ENCODE results near the gene PDGFA.

Gene PDGFA

DNA sequence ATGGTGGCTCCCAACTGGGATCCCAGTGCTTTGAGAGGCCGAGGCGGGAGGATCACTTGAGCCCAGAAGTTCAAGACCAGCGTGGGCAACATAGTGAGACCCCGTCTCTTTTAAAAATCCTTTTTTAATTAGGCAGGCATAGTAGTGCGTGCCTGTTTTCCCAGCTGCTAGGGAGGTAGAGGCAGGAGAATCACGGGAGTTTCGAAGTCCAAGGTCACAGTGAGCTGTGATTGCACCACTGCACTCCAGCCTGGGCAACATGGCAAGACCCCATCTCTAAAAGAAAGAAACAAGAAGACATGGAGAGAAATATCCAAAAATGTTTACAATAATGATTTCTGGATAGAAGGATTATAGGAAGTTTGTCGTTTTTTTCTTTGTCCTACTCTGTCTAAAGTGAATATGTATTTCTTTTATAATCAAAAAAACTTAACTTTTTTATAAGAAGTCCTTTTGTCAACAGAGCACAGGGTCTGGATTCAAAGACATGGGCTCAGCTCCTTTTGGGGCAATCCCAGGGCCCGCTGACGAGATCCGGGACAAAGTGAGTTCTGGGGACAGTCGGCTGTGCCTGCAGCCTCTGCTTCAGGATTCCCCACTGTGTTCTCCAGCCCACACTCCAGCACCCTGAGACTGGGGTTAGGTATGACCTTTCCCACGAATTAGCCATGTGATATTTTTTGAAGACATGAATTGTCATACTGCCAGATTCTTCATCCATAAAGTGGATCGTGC is 45.6 kb downstream of the PDGFA start:
- no peak for DNase-seq (ENCODE audit: low read depth in 2 of 2)

DNA sequence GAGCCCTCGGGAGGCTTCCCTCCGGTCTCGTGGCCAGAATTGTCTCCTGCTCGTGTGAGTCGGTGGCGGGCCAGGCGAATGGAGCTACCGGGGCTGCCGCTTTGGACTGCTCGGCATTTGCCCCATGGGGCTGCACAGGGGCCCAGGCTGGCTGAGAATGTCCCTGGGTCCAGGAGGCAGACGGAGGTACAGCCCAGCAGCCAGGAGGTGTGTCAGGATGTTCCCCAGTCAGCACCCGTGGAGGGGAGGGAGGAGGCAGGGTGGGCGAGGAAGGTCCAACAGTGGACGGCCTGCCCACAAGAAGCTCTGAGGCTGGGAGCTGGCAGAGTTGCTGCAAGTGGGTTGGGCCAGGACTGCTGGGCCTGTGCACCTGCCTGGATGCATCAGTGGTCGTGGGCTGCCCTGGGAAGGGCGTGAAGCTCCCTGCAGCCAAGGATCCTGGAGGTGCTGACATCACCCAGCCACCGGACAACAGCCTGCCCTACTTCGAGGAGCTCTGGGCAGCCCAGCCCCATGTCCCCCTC is 46.4 kb downstream of the PDGFA start:
- DNase-seq (ENCODE audit: low read depth in 2 of 2), result no peak

DNA sequence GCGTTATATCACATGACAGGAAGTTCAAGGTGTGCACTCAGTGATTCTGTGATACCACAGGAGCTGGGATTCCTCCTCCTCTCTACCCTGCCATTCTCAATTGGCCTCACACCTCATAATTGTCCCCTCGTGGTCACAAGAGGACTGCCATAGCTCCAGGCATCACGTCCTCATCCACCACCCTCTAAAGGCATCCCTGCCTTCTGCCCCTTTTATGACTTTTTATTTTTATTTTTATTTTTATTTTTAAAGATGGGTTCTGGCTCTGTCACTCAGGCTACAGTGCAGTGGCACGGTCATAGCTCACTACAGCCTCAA is 47.0 kb downstream of the PDGFA start:
- DNase-seq (ENCODE audit: low read depth in 2 of 2), result no peak

DNA sequence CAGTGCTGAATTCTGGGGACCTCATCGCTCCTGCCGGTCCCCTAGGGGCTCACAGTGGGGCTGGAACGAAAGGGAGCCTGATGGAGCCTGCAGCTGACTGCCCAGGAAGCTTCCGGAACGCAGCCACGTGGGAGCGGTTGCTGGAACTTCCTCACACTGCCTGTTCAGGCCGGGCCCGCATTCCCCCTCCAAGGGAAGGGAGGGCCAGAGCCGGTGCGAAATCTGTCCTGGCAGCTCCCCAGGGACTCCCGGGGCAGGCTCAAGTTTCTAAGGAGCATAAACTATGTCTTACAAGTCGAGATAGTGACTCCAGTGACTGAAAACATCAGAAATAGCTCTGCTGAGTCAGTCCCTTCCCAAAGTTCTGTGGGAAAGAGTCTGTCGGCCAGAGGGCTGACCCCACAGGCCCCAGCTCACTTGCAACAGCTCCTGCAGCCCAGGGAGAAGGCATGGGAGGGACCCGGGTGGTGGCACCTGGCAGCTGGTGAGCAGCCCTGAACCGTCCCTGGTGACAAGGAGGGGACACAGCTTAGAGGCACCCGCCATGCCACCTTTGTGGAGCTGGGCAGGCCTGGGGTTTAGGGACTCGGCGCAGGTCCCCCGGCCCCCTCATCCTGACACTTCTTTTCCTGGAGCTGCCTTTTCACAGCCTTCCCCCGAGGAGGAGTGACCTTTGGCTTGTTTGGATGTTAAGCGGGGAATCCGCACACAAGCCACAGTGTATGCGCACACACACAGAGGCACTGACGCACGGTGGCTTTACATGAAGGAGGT is 47.6 kb downstream of the PDGFA start:
- peak; percentile 45 to 50 for DNase-seq (ENCODE audit: low read depth in 2 of 2)

DNA sequence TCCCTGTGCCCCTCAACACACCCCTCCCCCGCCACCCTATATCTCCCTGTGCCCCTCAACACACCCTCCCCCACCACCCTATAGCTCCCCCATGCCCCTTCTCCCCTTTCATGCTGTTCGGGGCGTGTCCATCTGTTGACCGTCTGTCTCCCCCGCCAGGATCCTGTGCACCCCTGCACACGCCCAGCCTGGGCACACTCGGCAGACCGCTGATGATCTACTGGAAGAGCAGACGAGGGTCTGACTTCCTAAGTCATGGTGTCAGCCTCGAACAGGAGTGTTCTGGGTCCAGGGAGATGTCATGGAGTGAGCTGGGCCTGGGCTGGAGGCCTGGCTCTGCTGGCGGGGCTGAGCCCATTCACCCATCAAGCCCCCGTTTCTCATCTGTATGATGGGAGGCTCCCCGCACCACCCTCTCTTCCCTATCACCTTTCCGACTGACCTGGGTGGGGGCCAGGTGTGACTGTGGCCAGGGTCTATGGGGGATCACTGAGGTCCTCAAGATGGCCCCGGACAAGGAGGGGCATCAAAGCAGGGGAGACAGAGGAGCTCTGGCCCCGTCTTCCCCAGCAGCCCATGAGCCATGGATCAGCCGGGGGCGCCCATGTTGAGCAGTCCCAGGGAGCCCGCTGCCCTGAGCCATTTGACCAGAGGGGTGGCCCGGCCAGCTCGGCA is 48.3 kb downstream of the PDGFA start:
- no peak for DNase-seq (ENCODE audit: low read depth in 2 of 2)

DNA sequence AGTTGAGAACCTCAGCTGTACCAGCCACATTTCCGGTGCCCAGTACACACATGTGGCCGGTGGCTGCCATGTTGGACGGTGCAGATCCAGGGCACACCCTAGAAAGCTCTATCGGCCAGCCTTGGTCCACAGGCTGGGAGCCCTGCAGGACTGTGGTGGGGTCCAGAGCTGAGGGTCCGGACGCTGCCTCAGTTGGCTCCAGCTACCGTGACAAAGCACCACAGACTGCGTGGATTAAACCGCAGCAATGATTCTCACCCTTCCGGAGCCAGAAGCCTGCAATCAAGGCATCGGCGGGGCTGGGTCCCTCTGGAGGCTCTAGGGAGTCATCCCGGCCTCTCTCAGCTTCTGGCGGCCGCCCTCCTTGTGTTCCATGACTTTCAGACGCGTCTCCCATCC is 50.1 kb downstream of the PDGFA start:
- no peak for DNase-seq (ENCODE audit: low read depth in 2 of 2)

DNA sequence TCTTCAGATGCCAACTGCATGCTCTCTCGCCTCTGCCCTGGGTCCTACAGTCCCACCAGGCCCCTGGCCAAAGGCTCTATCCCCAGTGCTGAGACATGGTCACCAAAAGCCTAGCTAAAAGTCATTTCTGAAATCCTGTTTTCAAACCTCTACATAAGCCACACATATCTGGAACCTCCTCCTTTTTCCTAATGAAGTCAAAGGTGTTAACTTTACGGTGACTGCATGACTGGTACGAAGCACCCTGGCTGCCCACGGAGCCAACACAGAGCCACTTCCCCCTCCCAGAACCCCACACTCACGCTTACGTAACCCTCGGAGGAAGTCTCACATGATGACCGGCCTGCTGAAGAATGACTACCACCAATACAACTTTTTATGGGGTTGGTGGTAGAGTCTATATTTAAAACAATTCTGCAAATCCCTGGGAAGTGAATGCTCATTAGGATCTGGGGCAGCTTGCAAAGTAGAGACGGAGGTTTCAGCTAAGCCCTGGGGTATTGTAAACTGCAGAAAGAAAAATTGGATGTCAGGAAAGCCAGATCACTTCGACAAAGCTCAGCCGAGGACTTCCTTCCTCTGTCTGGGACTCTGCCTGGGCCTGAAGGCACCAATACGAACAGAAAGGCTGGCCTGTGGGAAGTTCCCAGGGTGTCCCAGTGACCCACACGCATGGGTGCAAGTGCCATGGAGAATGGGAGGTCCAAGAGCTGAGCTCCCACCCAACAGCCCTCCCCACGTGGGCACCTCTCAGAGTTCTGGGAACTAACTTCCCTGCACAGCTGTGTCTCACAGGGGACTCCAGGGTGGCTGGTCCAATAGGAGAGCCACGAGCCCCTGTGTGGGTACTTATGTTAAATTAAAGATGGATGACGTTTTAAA is 50.7 kb downstream of the PDGFA start:
- peak; percentile 14 to 17 for DNase-seq (ENCODE audit: low read depth in 2 of 2)

DNA sequence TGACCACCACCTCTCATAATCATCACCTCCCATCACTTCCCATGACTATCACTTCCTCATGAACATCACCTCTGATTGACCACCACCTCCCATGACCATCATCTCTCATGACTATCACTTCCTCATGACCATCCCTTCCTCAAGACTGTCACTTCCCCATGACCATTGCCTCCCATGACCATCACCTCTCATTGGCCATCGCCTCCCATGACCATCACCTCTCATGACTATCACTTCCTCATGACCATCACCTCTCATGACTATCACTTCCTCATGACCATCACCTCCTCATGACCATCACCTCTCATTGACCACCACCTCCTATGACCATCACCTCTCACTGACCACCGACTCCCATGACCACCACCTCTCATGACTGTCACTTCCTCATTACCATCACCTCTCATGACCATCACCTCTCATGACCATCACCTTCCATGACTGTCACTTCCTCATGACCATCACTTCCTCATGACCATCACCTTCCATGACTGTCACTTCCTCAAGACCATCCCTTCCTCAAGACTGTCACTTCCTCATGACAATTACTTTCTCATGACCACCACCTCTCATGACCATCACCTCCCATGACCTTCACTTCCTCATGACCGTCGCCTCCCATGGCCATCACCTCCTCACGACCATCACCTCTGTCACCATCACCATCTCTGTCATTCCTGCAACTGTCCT is 51.6 kb downstream of the PDGFA start:
- no peak for DNase-seq (ENCODE audit: low read depth in 2 of 2)

DNA sequence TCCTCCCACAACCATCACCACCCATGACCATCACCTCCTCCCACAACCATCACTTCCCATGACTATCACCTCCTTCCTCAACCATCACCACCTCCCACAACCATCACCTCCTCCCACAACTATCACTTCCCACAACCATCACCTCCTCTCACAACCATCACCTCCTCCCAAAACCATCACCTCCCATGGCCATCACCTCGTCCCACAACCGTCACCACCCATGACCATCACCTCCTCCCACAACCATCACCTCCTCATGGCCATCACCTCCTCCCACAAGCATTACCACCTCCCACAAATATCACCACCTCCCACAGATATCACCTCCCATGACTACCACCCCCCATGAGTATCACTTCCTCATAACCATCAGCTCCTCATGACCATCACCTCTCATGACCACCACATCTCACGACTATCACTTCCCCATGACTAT is 52.2 kb downstream of the PDGFA start:
- no peak for DNase-seq (ENCODE audit: low read depth in 2 of 2)

DNA sequence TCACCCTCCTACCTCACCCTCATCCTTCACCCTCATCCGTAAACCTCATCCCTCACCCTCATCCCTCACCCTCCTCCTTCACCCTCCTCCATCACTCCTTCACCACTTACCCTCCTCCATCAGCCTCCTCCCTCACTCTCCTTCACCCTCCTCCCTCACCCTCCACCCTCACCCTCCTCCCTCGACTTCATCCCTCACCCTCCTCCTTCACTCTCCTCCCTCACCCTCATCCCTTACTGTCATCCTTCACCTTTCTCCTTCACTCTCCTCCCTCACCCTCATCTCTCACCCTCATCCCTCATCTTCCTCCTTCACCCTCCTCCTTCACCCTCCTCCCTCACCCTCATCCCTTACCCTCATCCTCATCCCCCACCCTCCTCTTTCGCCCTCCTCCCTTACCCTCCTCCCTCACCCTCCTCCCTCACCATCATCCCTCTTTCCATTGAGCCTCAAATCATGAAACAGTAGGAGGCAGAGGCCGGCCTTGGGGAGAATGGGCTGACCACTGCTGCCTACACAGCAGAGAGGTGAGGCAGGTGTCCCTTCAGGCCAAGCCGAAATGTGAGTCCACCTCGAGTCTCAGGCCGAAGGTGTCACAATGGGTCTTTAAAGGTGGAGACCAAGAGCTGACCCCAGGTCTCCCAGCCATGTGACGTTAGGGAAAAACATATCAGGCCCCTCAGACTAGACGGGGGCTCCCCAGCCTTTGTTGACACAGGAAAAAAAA is 53.0 kb downstream of the PDGFA start:
- no peak for DNase-seq (ENCODE audit: low read depth in 2 of 2)

DNA sequence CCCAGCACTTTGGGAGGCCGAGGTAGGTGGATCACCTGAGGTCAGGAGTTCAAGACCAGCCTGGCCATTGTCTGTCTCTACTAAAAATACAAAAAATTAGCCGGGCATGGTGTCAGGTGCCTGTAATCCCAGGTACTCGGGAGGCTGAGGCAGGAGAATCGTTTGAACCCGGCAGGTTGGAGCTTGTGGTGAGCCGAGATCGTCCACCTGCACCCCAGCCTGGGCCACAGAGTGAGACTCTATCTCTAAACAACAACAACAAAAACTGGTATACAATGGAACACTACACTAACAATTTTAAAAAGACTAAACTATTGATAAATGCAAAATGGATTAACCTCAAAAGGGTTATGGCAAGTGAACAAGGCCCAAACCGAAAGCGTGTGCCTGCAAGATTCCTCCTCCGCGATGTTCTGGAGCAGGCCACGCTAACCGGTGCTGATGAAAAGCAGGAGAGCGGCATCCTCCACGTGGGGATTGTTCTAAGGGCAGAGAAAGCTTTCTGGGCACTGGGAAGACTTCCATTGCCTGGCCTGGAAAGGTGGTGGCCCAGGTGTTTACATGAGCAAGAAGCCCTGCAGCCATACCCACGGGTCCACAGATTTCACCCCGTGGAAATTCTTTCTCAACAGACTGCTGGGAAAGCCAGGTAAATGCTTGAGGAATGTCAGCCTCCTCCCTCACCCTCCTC is 53.8 kb downstream of the PDGFA start:
- no peak for DNase-seq (ENCODE audit: low read depth in 2 of 2)

DNA sequence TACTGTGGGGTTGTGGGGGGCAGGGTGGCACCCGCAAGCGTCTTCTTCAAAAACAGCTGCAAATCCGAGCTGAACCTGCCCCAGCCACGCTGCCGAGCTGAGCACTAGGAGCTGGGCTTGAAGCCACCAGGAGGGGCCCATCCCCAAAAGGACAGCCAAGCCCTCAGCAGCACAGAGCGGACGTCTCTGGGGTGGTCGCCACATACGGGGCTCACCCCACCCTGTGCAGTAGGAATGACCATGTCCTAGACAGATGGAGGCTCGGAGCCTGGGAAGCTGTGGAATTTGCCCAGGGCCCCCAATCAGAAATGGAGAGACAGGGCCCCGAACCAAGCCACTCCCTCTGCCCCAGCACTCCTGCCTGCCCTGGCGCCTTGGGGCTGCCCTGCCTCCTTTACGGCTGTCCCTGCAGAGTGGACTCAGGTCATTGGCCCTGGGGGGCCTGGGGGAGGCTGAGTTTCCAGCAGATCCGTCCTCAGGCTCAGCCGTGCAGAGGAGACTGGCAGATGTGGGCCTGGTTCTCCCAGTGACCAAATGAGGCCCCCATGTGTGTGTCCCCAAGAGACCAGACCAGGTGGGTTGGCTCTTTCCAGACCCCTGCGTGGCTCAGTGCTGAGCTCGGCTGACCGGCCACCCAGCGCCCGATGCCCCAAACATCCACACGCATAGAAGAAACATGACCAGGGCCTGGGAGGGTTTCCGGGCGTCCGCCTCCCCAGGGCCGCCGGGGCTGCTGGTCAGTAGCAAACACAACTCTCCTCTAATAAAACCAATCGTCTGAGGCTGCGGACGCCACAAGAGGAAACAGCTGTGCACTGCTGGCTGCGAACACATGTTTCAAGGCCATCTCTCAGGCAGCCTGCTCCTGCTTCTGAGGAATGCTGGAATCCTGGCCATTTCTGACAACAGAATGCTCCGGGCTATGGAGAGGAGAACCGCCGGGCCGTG is 54.9 kb downstream of the PDGFA start:
- peak; percentile 7 to 14 for DNase-seq (ENCODE audit: low read depth in 2 of 2)

DNA sequence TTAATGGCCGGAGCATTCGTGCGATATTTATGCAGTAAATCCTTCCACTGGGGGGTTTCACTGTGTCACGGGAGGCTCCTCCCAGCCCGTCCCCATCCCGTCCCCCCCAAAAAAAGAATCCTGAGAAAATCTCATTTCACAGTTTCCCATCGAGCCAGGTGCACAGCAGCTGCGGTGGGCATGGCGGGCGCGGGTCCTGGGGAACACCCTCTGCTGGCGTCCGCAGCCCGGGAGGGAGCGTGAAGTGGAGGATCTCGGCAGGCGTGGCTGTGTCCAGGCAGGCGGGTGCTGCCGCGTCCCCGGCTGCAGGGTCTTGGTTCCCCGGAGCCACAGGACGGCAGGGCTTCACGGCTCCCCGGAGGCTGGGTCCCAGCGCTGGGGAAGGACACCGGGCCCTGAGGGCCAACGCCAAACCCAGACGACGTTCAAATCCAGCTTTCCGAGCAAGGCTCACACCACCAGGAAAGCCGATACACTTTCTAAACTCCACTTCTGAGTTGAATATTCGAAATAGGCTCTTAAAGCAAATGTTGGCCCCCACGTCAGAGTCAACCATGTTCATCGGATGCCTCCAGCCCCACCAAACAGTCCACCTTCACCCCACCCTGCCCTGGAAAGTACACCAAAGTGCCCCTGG is 55.7 kb downstream of the PDGFA start:
- DNase-seq (ENCODE audit: low read depth in 2 of 2), result no peak

DNA sequence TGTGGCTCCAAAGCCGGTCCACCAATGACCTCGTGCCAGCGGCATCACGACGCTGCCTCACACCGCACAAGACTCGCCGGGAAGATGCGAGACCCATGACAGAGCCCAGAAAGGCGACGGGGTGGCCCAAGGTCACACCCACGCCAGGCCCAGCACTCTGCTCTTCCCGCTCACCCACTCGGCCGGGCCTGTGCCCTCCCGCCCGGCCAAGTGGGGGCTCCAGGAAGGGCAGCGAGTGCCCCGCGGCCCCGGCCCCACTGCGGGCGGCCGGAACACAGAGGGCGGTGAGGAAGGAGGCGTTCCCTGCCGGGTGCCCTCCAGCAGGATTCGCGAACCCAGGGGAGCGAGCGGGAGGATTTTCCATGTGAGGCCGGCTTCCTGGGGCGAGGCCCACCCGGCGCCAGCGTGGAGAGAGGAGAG is 56.3 kb downstream of the PDGFA start:
- DNase-seq (ENCODE audit: low read depth in 2 of 2), result no peak

DNA sequence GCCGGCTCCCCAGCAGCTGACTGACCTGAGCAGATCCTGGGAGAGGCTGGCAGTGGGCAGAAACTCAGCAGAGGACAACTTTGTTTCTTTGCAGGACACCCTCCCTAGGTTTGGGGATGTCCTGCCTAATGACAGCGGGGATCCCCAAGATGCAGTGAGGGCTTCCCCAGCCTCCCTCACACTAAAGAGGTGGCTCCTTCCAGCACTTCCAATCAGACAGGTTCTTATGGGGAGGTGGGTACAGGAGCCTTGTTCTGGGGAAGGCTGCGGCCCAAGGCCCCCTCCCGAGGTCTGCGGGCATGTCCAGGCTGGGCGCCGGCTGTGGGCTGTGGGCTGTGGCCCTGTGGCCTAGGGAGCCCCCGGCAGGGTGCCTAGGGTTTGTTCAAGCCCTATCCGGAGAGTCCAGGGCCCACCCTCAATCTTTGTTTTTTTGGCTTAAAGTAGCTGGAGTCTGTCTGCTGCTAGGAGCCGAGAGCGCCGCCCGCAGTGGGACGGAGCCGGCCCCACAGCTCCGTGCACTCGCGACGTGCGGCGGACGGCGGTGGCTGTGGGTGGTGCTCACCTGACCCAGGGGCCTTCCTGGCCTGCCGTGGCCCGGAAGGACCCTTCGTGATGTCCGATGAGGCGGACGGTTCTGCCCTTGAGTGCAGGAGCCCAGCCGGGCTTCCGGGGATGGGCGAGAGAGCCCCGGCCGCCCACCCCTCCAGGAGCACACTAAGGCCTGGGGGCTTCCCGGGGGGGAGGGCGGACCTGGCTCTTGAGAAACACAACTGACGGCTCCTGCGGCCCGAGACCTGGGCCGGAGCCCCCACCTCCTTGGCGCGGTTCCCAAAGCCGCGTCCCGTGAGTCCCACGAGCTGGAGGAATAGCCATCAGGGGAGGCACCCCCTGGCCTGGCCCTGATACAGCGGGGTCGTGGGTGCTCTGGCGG is 57.2 kb downstream of the PDGFA start:
- DNase-seq (ENCODE audit: low read depth in 2 of 2), result no peak

DNA sequence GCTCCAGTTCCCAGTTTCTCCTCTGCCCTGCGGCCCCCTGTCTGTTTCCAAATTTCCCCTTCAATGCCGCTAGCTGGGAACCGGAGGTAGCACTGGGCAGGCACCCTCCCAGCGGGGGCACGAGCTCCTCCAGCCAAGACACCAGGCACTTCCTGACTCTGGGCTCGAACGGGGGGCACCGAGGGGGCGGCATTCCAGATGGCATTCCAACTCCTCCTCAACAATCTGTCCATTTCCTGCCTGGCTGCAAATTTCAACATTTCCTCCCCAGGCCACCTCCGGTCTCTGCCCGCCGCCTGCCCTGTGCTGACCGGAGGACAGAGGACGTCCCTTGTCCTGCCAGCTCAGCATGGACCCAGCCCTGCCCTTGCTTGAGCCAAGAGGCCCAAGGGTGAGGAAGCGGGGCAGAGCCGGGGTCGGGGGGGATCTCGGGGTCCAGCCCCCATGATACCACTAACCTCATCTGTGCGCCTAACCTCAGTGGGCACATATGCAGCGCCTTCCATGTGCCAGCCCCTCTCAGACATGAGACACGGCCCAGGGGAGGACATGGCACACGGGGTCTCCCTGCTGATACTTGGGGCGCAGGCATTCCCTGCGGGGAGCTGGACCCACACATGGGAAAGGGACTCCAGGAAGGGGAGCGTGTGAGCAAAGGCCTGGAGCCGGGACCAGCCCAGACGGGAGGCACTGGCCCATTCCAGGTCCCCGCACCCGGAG is 58.0 kb downstream of the PDGFA start:
- no peak for DNase-seq (ENCODE audit: low read depth in 2 of 2)

All from fibroblast of skin of left quadriceps (primary cell).